Effector memory CD4-positive, alpha-beta T cell (primary cell): Measurements from ENCODE around the gene ADAMTS2.

Experiments
- DNase-seq, 3 donors: peaks; one replicate each; pipeline ENCODE4 v3.0.0-alpha.2; 2020
- H3K27ac ChIP-seq: 2 replicates; pipeline ENCODE4 v1.7.0; 2013; ENCODE audit warnings: mild to moderate bottlenecking, low read length, moderate library complexity; ENCODE audit not compliant: insufficient read depth, poor library complexity, severe bottlenecking
- H3K27me3 ChIP-seq: replicated peaks from 2 replicates; pipeline ENCODE4 v1.7.0; 2013; ENCODE audit warnings: mild to moderate bottlenecking, low read length; ENCODE audit not compliant: insufficient read depth, control insufficient read depth, poor library complexity, severe bottlenecking
- H3K36me3 ChIP-seq: 2 replicates; pipeline ENCODE4 v1.7.0; 2013; ENCODE audit warnings: mild to moderate bottlenecking, low read length, moderate library complexity; ENCODE audit not compliant: control insufficient read depth, insufficient read depth
- H3K4me1 ChIP-seq: 2 replicates; pipeline ENCODE4 v1.7.0; 2013; ENCODE audit warnings: low read length, mild to moderate bottlenecking; ENCODE audit not compliant: control insufficient read depth, insufficient read depth, poor library complexity, severe bottlenecking
- H3K4me3 ChIP-seq: 2 replicates; pipeline ENCODE4 v1.7.0; 2013; ENCODE audit warnings: low read length, low read depth, mild to moderate bottlenecking; ENCODE audit not compliant: insufficient read depth, poor library complexity, severe bottlenecking
- H3K9me3 ChIP-seq: 2 replicates; pipeline ENCODE4 v1.7.0; 2013; ENCODE audit warnings: mild to moderate bottlenecking, low read length, moderate library complexity; ENCODE audit not compliant: control insufficient read depth

Gene ADAMTS2

DNA sequence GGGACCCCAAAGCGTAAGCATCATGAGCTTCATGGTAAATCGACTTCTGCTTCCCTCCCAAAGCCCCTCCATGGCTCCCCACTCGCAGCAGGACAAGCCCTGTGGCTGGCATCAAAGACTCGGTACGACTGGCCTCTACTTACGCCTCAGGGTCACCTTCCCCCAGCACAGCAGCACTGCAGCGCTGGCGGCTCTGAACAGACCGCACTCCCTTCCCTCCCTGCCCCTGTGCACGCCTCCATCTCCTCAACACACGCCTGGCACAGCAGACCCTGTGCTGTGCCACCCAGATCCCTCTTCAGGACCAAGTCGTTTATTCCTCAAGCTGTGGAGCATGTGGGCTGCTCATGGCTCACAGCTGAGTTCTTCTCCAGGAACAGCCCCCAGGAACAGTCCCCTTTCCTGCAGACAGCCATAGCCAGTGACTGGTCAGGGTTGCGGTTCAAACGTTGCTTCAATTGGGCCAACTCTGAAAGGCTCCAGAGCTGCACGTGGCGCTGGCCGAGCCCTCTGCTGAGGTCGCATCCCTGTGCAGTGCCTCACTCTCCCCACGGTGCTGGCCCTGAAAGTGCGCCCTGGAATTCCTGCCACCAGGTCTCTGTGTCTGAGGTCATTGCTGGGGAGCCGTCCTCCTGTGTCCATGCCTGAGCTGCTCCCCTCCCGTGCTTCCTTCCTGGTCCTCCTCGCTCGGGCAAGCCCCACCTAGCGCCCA is 197.1 kb downstream of the ADAMTS2 start:
- Histone ChIP-seq H3K4me1 (no peaks in the 10 kb centered on the region), H3K27ac (no peak overlapping the region), H3K4me3 (no peak overlapping the region), H3K36me3 (no peaks in the 10 kb centered on the region), H3K9me3 (no peaks in the 10 kb centered on the region), H3K27me3 (no peaks in the 10 kb centered on the region)
- DNase-seq: no peak

DNA sequence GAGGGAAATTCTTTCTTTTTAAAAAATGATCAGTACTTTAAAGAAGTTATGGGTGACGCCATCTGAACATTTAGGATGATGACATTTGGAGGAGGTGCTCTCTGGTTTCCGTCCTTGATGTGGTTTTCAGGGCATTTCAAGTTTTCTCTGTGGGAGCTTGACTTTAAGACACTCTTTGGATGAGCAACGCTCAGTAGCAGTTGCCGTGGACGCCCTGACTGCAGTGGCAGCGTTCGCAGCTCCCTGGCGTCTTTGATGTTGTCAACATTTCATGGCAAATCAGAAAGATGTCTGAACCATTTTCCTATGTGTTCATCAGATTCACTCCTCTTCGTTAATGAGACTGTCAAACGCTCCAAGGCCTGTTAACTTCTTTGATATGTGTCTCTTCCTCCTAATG is 199.0 kb downstream of the ADAMTS2 start:
- Histone ChIP-seq H3K9me3 (no peaks in the 10 kb centered on the region), H3K4me1 (no peaks in the 10 kb centered on the region), H3K27ac (no peak overlapping the region), H3K36me3 (no peaks in the 10 kb centered on the region), H3K4me3 (no peak overlapping the region), H3K27me3 (no peaks in the 10 kb centered on the region)
- DNase-seq: no peak

DNA sequence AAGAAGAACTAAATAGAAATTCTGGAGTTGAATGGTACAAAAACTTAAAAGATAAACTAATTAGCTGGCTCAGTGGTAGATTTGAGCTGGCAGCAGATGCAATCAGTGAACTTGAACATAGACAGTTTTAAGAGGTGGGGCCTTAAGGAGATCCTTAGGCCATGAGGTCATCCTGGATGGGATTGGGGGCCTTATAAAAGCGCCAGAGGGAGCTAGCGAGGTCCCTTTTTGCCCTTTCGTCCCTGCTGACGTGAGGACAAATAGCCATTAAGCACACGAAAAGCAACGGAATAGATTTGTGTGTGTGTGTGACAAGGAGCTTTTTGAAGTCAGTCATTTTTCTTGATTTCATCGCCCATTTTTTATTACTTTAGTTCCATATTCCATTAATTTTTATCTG is 201.8 kb downstream of the ADAMTS2 start:
- Histone ChIP-seq H3K27ac (no peak overlapping the region), H3K27me3 (no peaks in the 10 kb centered on the region), H3K9me3 (no peaks in the 10 kb centered on the region), H3K4me1 (no peaks in the 10 kb centered on the region), H3K36me3 (no peaks in the 10 kb centered on the region), H3K4me3 (no peak overlapping the region)
- no peak for DNase-seq

GRCh38 chr5:179142434-179143198 is 202.6 kb downstream of the ADAMTS2 start:
- Histone ChIP-seq H3K27ac (no peak overlapping the region), H3K4me3 (no peak overlapping the region), H3K9me3 (no peaks in the 10 kb centered on the region), H3K4me1 (no peaks in the 10 kb centered on the region), H3K27me3 (no peaks in the 10 kb centered on the region), H3K36me3 (no peaks in the 10 kb centered on the region)
- DNase-seq: no peak

DNA sequence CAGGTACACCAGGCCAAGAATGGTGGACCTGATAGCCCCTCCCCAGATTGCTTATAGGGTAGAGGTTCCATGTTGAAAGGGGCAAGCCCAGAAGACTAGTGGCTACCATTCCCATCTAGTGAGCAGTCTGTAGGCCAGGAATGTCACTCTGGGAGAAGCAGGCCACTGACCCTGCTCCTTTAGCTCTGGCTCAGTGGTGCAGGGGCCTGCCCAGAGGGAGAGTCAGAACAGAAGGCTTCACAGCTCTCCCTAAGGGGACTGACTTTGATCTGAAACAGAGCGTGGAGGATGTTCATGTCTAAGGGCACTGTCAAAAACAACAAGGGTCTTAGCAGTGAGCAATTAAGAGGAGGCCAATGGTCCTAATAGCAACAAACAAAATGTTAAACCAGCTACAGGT is 203.4 kb downstream of the ADAMTS2 start:
- no peaks in the 10 kb centered on the region for H3K9me3 ChIP-seq
- H3K27me3 ChIP-seq: no peaks in the 10 kb centered on the region
- no peak overlapping the region for H3K27ac ChIP-seq
- no peak overlapping the region for H3K4me3 ChIP-seq
- no peaks in the 10 kb centered on the region for H3K4me1 ChIP-seq
- no peak for DNase-seq
- no peaks in the 10 kb centered on the region for H3K36me3 ChIP-seq

DNA sequence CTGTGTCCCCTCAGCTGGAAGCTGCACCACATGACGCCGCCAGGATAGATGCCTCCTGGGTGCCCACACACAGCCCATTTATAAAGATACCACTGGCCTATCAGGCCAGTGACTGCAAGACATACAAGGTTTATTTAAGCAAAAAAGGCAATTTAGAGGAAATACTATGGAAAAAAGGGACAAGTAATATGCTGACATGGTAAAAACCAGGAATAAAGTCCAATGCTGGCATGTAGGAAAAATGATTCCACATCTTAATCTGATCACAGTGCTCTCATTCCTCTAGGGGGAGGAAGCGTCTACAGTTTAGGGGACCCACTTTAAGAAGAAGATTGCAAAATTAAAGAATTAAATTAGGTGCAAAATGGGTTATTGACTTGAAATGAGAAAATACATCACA is 205.0 kb downstream of the ADAMTS2 start:
- Histone ChIP-seq H3K4me3 (no peak overlapping the region), H3K36me3 (no peaks in the 10 kb centered on the region), H3K4me1 (no peaks in the 10 kb centered on the region), H3K27ac (no peak overlapping the region), H3K27me3 (no peaks in the 10 kb centered on the region), H3K9me3 (no peaks in the 10 kb centered on the region)
- no peak for DNase-seq

GRCh38 chr5:179139936-179140235 is 205.4 kb downstream of the ADAMTS2 start:
- Histone ChIP-seq H3K4me1 (no peaks in the 10 kb centered on the region), H3K36me3 (no peaks in the 10 kb centered on the region), H3K27me3 (no peaks in the 10 kb centered on the region), H3K4me3 (no peak overlapping the region), H3K27ac (no peak overlapping the region), H3K9me3 (no peaks in the 10 kb centered on the region)
- DNase-seq: no peak

DNA sequence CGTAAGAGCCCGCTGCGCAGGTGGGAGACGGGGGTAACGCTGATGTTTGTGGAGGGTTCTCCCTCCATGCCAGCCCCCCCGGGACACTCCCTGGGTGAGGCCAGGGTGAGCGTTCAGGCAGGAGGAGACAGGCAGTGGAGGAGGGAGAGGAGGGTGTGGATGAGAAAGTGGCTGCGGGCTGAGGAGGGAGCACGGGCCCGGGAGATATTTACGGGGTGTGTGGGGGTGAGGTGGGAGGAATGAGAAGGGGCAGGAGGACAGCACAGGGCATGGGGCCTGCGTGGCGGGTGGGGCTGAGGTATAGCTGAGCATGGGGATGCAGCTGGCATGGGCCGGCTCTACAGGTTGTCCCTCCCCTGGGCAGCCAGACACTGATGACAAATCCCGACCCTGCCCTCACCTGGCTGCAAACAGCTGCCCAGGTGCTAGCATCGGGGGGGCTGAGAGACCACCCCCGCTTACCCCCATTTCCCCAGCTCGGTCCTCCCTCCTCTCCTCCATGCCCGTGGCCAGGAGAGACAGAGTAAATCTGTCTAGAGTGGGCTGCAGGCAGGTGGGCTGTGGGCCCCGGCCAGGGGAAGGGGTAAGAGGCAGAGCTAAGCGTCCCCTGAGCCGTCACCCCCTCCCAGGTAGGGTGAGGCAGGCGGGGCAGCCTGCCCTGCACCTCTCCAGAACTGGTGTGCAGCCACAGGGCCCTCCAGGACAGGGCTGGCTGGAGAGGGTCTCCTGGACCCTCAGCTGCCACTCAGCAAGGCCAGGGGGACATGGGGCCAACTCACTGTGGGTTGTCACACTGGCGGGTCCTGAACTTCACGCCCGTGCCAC is 205.9 kb downstream of the ADAMTS2 start:
- Histone ChIP-seq H3K36me3 (no peaks in the 10 kb centered on the region), H3K27ac (no peak overlapping the region), H3K4me3 (no peak overlapping the region), H3K27me3 (no peaks in the 10 kb centered on the region), H3K4me1 (no peaks in the 10 kb centered on the region), H3K9me3 (no peaks in the 10 kb centered on the region)
- no peak for DNase-seq

DNA sequence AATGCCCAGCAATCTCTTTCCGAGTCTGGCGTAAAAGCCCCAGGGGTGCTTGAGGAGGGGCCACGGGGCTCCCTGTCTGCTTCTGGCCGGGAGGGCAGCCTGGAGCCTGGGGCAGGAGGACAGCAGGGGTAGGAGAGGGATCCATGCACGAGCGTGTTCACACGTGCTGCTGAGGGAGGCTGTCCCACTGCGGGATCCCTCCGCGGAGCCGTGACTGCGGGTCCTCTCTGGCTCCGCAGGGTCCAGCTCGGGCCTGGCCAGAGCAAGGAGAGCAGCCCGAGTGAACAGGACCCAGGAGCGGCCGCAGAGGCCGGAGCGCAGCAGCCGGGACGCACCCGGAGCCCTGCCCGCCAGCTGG is 206.7 kb downstream of the ADAMTS2 start:
- Histone ChIP-seq H3K27ac (no peak overlapping the region), H3K4me1 (no peaks in the 10 kb centered on the region), H3K36me3 (no peaks in the 10 kb centered on the region), H3K27me3 (no peaks in the 10 kb centered on the region), H3K4me3 (no peak overlapping the region), H3K9me3 (no peaks in the 10 kb centered on the region)
- DNase-seq: no peak
